ENCODE data around the gene GPBP1L1. TPM values are rescaled to one million over a fixed set of nuclear protein-coding genes. Genes with fewer than 3 reads are reported as not detected.

The GPBP1L1 gene, protein sequence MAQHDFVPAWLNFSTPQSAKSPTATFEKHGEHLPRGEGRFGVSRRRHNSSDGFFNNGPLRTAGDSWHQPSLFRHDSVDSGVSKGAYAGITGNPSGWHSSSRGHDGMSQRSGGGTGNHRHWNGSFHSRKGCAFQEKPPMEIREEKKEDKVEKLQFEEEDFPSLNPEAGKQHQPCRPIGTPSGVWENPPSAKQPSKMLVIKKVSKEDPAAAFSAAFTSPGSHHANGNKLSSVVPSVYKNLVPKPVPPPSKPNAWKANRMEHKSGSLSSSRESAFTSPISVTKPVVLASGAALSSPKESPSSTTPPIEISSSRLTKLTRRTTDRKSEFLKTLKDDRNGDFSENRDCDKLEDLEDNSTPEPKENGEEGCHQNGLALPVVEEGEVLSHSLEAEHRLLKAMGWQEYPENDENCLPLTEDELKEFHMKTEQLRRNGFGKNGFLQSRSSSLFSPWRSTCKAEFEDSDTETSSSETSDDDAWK
- total RNA-seq: 100 to 1,000 TPM; 116 to 121 TPM

DNA sequence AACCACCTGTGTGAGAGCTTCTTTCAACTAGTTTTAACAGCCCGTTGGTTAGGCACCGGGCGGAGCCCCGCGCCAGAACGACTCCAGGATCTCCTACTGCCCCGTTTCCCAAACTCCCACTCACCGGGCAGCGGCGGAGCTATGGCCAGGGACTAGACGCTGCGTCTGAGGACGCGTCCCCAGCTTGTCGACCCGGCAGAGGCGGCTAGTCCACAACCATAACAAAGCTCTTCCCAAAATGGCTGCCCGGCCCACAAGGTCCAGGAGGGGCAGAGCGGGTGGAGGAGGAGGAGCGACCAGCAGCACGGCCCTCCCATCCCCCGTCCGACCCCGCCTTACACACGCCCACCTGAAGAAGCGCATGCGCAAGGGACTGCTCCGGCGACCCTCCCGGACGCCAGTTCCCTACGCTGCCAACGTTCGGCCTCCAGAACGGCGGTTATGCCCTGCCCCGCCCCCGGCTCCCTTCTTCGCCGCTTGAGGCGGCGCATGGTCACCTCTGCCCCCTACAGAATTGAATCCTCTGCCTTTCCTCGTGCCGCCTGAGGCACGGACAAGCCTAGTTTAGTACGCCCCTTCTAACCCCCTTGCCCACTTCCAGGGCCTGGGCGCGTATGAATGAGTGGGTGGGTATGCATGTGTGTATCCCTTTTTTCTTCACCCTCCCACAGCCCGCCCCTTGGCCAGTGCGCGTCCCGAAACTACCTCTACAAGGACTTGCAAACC, at the start of gene GPBP1L1:
Gene GPBP1L1 (minus strand): TSS at position 246 of the 726 bp plus-strand sequence. CDS start 27,446 bp downstream, outside the sequence.

DNA sequence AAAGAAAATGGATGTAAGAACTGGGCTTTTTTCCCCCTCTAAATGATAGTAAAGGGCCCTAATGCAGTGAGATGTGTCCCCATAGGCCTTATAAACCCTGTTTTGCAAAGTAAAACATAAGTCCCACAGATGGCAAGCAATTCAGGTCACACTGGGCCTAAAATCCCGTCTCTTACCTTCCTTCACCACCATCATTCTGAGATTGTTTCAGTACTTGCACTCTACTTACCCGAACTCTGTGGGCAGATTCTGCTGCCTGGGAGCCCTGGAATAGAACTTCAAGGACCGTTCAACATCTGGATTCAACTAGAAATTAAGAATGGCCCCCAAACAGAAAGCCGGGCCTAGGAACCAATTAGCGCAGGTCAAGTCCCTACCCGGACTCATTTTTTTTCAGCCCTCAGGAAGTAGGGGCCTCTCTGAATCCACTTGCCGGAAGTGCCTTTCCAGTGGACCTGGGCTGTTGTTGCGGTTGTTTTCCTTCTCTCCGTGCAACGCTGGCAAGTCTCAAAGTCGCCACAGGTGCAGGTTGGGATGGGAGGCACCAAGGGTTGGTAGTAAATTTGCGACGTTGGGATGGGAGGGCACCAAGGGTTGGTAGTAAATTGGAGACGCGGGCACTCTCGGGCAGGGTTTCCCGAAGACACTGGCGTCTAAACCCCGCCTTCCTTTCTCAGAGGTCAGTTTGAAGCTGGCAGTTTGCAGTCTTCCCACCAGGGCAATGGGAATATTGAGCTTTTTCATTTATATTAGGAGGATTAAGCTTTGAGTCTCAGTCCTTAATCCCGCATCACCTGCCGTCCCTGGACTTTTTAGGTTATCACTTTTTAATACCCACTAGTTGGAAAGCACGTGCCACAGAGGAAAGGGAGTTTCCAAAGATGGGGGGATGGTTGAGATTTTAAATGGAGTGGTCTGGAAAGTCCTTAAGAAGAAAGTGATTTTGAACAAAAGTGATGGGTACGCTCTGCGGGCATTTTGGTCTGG, 1.7 kb upstream of the GPBP1L1 start, which contains the start of gene TMEM69:
Gene TMEM69 (plus strand): TSS at position 428 of the 987 bp plus-strand sequence. CDS start 2,888 bp downstream, outside the sequence.

DNA sequence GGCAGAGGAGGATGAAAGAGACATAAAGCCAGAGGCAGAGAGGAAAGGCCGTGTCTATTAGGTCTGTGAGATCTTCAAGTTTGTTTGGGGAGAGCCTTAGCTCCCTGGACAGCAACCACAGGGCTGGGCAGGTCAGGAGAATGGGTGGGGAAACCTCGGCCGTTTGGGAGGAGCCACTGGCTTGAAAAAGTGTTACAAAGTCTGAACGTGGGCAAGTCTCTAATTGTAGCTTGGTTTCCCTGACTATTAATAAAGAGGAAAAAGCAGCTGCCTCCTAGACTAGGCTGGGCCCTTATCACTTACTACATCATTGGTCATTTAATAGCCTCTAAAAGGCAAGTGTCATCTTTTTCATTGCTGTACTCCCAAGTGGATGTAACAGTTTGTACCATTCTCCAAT, 62.4 kb downstream of the GPBP1L1 start, which contains the start of gene CCDC17:
Gene CCDC17 (minus strand): TSS at position 83 of the 400 bp plus-strand sequence. CDS start 145 bp downstream, outside the sequence.

DNA sequence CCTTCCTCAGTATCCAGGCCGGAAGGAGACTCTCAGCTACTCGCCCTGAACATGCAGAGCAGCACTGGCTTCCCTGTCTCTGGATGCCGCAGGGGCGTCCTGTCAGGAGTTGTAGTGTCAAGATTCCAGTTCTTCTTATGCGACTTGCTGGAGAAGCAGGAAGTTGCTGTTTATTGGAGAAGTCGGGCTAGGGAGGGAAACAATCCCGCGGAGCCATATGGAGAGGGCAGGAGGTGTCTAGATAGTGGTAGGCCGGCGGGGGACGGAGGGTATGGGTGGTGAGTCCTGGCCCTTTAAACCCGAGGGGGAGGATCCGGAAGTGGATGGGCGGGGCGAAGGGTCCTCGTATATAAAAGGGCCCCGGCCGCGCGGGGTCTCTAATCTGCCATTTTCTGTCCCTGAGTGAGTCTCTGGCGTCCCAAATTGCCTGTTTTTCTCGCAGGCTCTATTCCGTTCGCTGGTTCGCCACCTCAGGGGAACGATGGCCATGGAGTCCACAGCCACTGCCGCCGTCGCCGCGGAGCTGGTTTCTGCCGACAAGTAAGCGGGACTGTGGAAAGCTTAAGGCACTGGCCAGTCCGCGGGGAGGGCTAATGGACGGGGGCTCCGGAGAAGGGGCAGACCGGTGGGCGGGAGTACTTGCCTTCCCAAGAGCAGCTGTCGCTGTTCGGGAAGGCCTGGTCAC, 102.5 kb downstream of the GPBP1L1 start, which contains the start of gene NASP:
Gene NASP (plus strand): TSS at position 376 of the 685 bp plus-strand sequence. CDS start 106 bp downstream, at position 482.

Other genes starting within 250 kb of the GPBP1L1 start
- 1 to 10 TPM; 4.0 to 4.4 TPM for gene TESK2, start 195.4 kb downstream of the GPBP1L1 start, total RNA-seq
- 1 to 10 TPM; 3.6 to 5.8 TPM for gene CCDC163, start 186.5 kb downstream of the GPBP1L1 start, total RNA-seq
- gene MMACHC, start 186.2 kb downstream of the GPBP1L1 start, total RNA-seq: 1 to 10 TPM; 6.7 to 8.2 TPM
- 100 to 1,000 TPM; 213 to 227 TPM for gene PRDX1, start 164.6 kb downstream of the GPBP1L1 start, total RNA-seq
- gene AKR1A1, start 135.7 kb downstream of the GPBP1L1 start, total RNA-seq: 100 to 1,000 TPM; 135 to 143 TPM
- gene NASP, start 102.5 kb downstream of the GPBP1L1 start, total RNA-seq: 100 to 1,000 TPM; 149 to 157 TPM
- 1 to 10 TPM; 4.0 to 4.1 TPM for gene CCDC17, start 62.5 kb downstream of the GPBP1L1 start, total RNA-seq
- 10 to 100 TPM; 21.1 to 21.5 TPM for gene TMEM69, start 1.6 kb upstream of the GPBP1L1 start, total RNA-seq
- 10 to 100 TPM; 10.3 to 12.4 TPM for gene IPP, start 64.1 kb upstream of the GPBP1L1 start, total RNA-seq
- gene MAST2, start 117.1 kb upstream of the GPBP1L1 start, total RNA-seq: 10 to 100 TPM; 17.8 to 19.6 TPM

All from activated naive CD4-positive, alpha-beta T cell treated with anti-CD3 and anti-CD28 coated beads, Interleukin-2, amount 10 ng/mL, durations not matched to agents 5 hours and 36 hours (primary cell).